ENCODE measurements around the gene CUX1. TPM values are rescaled to one million over a fixed set of nuclear protein-coding genes. Genes with fewer than 3 reads are reported as not detected.
A peak's percentile ranks its signal among the peaks of the same experiment; 100 is the strongest.

The CUX1 gene
- total RNA-seq, 1 experiment from 2014 or later: 53.5 TPM

DNA sequence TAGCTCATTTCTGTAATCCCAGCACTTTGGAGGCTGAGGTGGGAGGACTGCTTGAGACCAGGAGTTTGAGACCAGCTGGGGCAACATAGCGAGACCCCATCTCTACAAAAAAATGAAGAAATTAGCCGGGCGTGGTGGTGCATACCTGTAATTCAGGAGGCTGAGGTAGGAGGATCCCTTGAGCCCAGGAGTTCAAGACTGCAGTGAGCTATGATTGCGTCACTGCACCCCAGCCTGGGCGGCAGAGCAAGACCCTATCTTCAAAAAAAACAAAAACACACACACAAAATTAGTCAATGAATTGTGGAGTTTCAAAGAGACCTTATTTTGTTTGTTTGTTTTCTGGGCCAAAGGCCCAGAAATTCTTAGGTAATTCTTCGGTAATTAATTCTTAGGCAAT lies 110.0 kb downstream of the CUX1 start:
- Mint-ChIP-seq H3K36me3 (ENCODE audit: insufficient read depth in 1 of 3, low read depth in 3 of 3) (peaks cover 17 to 30% (median 17%) of the 10 kb centered on the region in 3 experiments), H3K27ac (peak overlapping the region in 1 of 3 experiments; percentile 64; a peak in 2 of 7 replicates), H3K4me3 (no peak overlapping the region), H3K27me3 (ENCODE audit: low read depth) (no peaks in the 10 kb centered on the region), H3K4me1 (peaks cover 32 to 37% of the 10 kb centered on the region in 2 experiments), H3K9me3 (peaks cover 0 to 8% of the 10 kb centered on the region in 2 experiments; a peak in 4 of 5 replicates)
- Histone ChIP-seq H3K79me1 (ENCODE audit: insufficient read depth, low read depth, low read length, poor library complexity, severe bottlenecking) (no peaks in the 10 kb centered on the region), H2BK15ac (ENCODE audit: low read depth, low read length) (no peak overlapping the region), H3K9me3 (ENCODE audit: control insufficient read depth, low read depth, low read length) (no peaks in the 10 kb centered on the region), H3K27me3 (ENCODE audit: insufficient read depth, low read length) (no peaks in the 10 kb centered on the region), H3K56ac (ENCODE audit: insufficient read length, low read depth, low read length) (no peak overlapping the region), H4K20me1 (ENCODE audit: control insufficient read depth, insufficient read depth, insufficient read length) (no peaks in the 10 kb centered on the region), H3K18ac (ENCODE audit: insufficient read length, low read depth, low read length) (no peak overlapping the region), H4K91ac (ENCODE audit: insufficient read length, low read depth, low read length) (no peak overlapping the region), H3K23me2 (ENCODE audit: insufficient read length, low read depth, low read length, poor library complexity, severe bottlenecking) (no peaks in the 10 kb centered on the region), H2AK5ac (ENCODE audit: insufficient read length, low read length) (no peak overlapping the region), H2AFZ (ENCODE audit: low read length) (no peak overlapping the region), H2BK120ac (ENCODE audit: low read depth, low read length, poor library complexity, severe bottlenecking) (no peak overlapping the region), H2BK5ac (ENCODE audit: insufficient read length, low read length) (no peak overlapping the region), H4K5ac (ENCODE audit: insufficient read length, low read depth, low read length) (no peak overlapping the region), H3K23ac (ENCODE audit: insufficient read length, low read depth, low read length) (no peak overlapping the region), H3K9ac (ENCODE audit: extremely low read depth, insufficient read length, low read length) (no peak overlapping the region), H3K79me2 (ENCODE audit: insufficient read depth, low read length) (peaks cover 23% of the 10 kb centered on the region), H3K4me1 (ENCODE audit: insufficient read depth, low read length) (peaks cover 2% of the 10 kb centered on the region; the same call in 1 of the 2 replicates), H2BK20ac (ENCODE audit: low read depth, low read length, poor library complexity, severe bottlenecking) (no peak overlapping the region), H3T11ph (ENCODE audit: low read length) (no peak overlapping the region), H2BK12ac (ENCODE audit: insufficient read length, low read depth, low read length) (no peak overlapping the region), H3K27ac (ENCODE audit: insufficient read length, low read depth, low read length) (no peak overlapping the region), H3K4me2 (ENCODE audit: insufficient read depth, insufficient read length, low read length) (no peak overlapping the region), H3K14ac (ENCODE audit: insufficient read depth, low read length) (no peak overlapping the region; the same call in 1 of the 2 replicates), H4K8ac (replicated peaks; ENCODE audit: insufficient read length, low read depth, low read length) (no peak overlapping the region), H3K4ac (ENCODE audit: low read depth, low read length) (no peak overlapping the region)
- no peak for DNase-seq
- TF ChIP-seq, protein P1, sequence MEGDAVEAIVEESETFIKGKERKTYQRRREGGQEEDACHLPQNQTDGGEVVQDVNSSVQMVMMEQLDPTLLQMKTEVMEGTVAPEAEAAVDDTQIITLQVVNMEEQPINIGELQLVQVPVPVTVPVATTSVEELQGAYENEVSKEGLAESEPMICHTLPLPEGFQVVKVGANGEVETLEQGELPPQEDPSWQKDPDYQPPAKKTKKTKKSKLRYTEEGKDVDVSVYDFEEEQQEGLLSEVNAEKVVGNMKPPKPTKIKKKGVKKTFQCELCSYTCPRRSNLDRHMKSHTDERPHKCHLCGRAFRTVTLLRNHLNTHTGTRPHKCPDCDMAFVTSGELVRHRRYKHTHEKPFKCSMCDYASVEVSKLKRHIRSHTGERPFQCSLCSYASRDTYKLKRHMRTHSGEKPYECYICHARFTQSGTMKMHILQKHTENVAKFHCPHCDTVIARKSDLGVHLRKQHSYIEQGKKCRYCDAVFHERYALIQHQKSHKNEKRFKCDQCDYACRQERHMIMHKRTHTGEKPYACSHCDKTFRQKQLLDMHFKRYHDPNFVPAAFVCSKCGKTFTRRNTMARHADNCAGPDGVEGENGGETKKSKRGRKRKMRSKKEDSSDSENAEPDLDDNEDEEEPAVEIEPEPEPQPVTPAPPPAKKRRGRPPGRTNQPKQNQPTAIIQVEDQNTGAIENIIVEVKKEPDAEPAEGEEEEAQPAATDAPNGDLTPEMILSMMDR (conservative IDR thresholded peaks at IDR 0.05): no peak
- no CpG with 5 or more reads among the region's 6 CpGs for WGBS (ENCODE audit: extremely low coverage, insufficient read length, low lambda C conversion rate)

All from H9 (cell line).